B cell (primary cell): ENCODE measurements around the gene NINL.

ENCODE experiments used
- CTCF ChIP-seq: fragments of 200-600 bp; IDR thresholded peaks from one replicate; pipeline ENCODE4 v1.8.0; 2022; ENCODE audit warnings: antibody characterized with exemption, mild to moderate bottlenecking
- EZH2 ChIP-seq: IDR thresholded peaks from 2 replicates; pipeline ENCODE4 v1.6.1; 2012; ENCODE audit warnings: borderline replicate concordance, low read depth, mild to moderate bottlenecking, moderate library complexity, low read length; ENCODE audit not compliant: insufficient read depth, poor library complexity, severe bottlenecking

- TF ChIP-seq CTCF (no peak), EZH2 (no peak)
Observed at GRCh38 chr20:25622450-25623224, 37.3 kb upstream of the NINL start.
